ENCODE results near the gene PSMG1.

PSMG1 gene

DNA sequence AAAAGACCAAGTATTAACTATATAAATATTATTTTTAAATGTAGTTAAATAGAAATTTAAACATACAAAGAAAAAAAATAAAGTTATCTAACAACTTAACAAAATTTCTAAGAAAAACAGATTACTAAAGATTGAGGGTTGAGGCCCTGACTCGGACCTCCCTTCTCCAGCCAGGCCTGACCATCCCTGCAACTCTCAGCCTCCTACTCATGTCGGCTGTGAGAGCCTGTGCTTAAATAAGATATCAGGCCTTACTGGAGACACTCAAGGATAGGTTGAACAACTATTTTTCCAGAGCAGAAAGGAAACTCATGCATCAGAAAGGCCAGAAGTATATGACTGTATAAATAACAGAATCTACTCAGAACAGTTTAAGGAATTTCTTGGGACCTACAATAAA lies 33.0 kb upstream of the PSMG1 start:
- peaks cover 71% of the 10 kb centered on the region for H3K36me3 ChIP-seq (ENCODE audit: low read depth)
- no peaks in the 10 kb centered on the region for H3K4me1 ChIP-seq (ENCODE audit: insufficient read depth, poor library complexity, severe bottlenecking)
- ATAC-seq (ENCODE audit: low read depth): no peak
- DNase-seq (ENCODE audit: low spot score): no peak
- H3K9me3 ChIP-seq (ENCODE audit: severe bottlenecking): no peaks in the 10 kb centered on the region
- no peak overlapping the region for H3K27ac ChIP-seq (ENCODE audit: poor library complexity, severe bottlenecking)
- TF ChIP-seq, protein P1, sequence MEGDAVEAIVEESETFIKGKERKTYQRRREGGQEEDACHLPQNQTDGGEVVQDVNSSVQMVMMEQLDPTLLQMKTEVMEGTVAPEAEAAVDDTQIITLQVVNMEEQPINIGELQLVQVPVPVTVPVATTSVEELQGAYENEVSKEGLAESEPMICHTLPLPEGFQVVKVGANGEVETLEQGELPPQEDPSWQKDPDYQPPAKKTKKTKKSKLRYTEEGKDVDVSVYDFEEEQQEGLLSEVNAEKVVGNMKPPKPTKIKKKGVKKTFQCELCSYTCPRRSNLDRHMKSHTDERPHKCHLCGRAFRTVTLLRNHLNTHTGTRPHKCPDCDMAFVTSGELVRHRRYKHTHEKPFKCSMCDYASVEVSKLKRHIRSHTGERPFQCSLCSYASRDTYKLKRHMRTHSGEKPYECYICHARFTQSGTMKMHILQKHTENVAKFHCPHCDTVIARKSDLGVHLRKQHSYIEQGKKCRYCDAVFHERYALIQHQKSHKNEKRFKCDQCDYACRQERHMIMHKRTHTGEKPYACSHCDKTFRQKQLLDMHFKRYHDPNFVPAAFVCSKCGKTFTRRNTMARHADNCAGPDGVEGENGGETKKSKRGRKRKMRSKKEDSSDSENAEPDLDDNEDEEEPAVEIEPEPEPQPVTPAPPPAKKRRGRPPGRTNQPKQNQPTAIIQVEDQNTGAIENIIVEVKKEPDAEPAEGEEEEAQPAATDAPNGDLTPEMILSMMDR (IDR thresholded peaks at IDR 0.05; ENCODE audit: poor library complexity, severe bottlenecking): no peak
- no peaks in the 10 kb centered on the region for H3K27me3 ChIP-seq (ENCODE audit: insufficient read depth, poor library complexity, severe bottlenecking)
- H3K4me3 ChIP-seq (ENCODE audit: severe bottlenecking): no peak overlapping the region

DNA sequence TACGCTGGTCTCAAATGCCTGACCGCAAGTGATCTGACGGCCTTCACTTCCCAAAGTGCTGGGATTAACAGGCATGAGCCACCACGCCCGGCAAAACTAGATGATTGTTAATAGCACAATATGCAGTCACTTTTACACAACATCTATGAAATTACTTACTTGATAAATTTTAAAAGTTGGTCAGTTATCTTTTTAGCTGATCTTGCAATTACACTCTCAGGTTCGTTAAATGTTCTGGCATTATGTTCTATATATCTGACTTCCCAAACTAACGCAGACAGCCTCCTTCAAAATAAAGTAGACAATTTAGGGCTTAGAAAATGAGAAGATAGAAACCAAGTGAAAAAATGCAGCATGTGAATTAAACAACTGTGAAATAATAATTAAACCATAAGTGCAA lies 31.8 kb upstream of the PSMG1 start:
- ATAC-seq (ENCODE audit: low read depth) (no peak), DNase-seq (ENCODE audit: low spot score) (no peak)
- no peaks in the 10 kb centered on the region for H3K27me3 ChIP-seq (ENCODE audit: insufficient read depth, poor library complexity, severe bottlenecking)
- H3K4me1 ChIP-seq (ENCODE audit: insufficient read depth, poor library complexity, severe bottlenecking): no peaks in the 10 kb centered on the region
- H3K36me3 ChIP-seq (ENCODE audit: low read depth): peaks cover 71% of the 10 kb centered on the region
- no peak overlapping the region for H3K4me3 ChIP-seq (ENCODE audit: severe bottlenecking)
- H3K9me3 ChIP-seq (ENCODE audit: severe bottlenecking): no peaks in the 10 kb centered on the region
- H3K27ac ChIP-seq (ENCODE audit: poor library complexity, severe bottlenecking): no peak overlapping the region
- TF ChIP-seq, protein P1 (IDR thresholded peaks at IDR 0.05; ENCODE audit: poor library complexity, severe bottlenecking): no peak

DNA sequence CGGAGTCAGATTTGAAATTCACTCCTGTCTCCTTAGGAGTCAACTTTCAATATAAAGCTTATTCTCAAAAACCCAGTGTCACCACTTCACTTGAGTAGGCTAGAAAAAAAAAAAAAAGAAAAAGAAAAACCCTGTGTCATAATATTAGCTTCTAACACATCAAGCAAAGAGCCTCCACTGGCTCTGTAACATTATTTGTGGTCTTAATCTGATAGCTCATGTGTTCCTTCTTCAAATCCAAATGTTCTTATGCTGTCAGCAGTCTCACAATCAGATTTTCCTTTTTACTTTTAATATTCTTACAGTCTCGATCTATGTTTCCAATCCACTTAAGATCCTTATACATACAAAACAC lies 26.1 kb upstream of the PSMG1 start:
- DNase-seq (ENCODE audit: low spot score) (no peak), ATAC-seq (ENCODE audit: low read depth) (no peak)
- Histone ChIP-seq H3K27me3 (ENCODE audit: insufficient read depth, poor library complexity, severe bottlenecking) (no peaks in the 10 kb centered on the region), H3K4me3 (ENCODE audit: severe bottlenecking) (no peak overlapping the region), H3K27ac (ENCODE audit: poor library complexity, severe bottlenecking) (no peak overlapping the region), H3K4me1 (ENCODE audit: insufficient read depth, poor library complexity, severe bottlenecking) (no peaks in the 10 kb centered on the region), H3K36me3 (ENCODE audit: low read depth) (peaks cover 77% of the 10 kb centered on the region), H3K9me3 (ENCODE audit: severe bottlenecking) (no peaks in the 10 kb centered on the region)
- TF ChIP-seq, protein P1 (IDR thresholded peaks at IDR 0.05; ENCODE audit: poor library complexity, severe bottlenecking): no peak

DNA sequence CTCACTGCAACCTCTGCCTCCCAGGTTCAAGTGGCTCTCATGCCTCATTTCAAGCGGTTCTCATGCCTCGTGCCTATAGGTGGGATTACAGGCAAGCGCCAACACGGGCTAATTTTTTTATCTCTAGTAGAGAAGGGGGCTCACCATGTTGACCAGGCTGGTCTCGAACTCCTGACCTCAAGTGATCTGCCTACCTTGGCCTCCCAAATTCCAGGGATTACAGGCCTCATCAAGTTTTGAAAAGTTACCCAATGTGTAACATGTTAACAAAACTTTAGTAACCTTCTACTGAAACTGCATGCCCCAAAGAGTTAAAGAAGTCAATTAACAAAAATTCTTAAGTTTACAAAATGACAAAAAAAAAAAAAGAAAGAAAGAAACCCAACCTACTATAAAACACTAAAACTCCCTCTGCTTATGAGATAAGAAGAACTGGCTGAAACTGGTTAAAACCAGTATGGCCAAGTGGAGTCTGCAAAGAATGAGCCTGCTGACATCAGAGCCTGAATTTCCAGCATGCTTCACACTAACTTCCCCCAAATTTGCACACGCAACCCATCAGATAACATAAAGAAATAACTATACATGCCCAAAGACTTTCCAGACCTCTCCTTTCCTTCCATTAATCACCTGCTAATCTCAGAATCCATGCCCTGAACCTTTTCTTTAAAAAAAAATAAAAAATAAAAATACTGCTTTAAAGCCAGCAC lies 25.5 kb upstream of the PSMG1 start:
- Histone ChIP-seq H3K9me3 (ENCODE audit: severe bottlenecking) (no peaks in the 10 kb centered on the region), H3K36me3 (ENCODE audit: low read depth) (peaks cover 74% of the 10 kb centered on the region), H3K27ac (ENCODE audit: poor library complexity, severe bottlenecking) (no peak overlapping the region), H3K4me3 (ENCODE audit: severe bottlenecking) (no peak overlapping the region), H3K27me3 (ENCODE audit: insufficient read depth, poor library complexity, severe bottlenecking) (no peaks in the 10 kb centered on the region), H3K4me1 (ENCODE audit: insufficient read depth, poor library complexity, severe bottlenecking) (no peaks in the 10 kb centered on the region)
- DNase-seq (ENCODE audit: low spot score): no peak
- TF ChIP-seq, protein P1 (IDR thresholded peaks at IDR 0.05; ENCODE audit: poor library complexity, severe bottlenecking): no peak
- no peak for ATAC-seq (ENCODE audit: low read depth)

DNA sequence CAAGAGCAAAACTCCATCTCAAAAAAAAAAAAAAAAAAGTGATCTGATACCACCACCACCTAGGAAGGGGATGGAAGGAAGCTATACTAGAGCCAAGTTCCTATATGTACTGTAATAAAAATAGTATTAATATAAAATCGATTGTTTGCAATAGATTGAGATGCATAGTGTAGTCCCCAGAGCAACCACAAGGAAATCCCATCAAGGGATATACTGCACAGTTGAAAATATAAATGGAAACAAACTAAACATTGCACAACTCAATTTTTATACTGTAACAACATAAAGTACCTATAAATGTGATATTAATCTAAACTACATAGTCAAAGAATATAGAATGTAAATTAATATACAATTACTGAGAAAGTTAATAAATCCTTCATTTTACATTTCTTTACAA lies 20.9 kb upstream of the PSMG1 start:
- TF ChIP-seq, protein P1 (IDR thresholded peaks at IDR 0.05; ENCODE audit: poor library complexity, severe bottlenecking): no peak
- DNase-seq (ENCODE audit: low spot score) (no peak), ATAC-seq (ENCODE audit: low read depth) (no peak)
- no peak overlapping the region for H3K4me3 ChIP-seq (ENCODE audit: severe bottlenecking)
- H3K9me3 ChIP-seq (ENCODE audit: severe bottlenecking): no peaks in the 10 kb centered on the region
- peaks cover 85% of the 10 kb centered on the region for H3K36me3 ChIP-seq (ENCODE audit: low read depth)
- no peaks in the 10 kb centered on the region for H3K4me1 ChIP-seq (ENCODE audit: insufficient read depth, poor library complexity, severe bottlenecking)
- no peaks in the 10 kb centered on the region for H3K27me3 ChIP-seq (ENCODE audit: insufficient read depth, poor library complexity, severe bottlenecking)
- no peak overlapping the region for H3K27ac ChIP-seq (ENCODE audit: poor library complexity, severe bottlenecking)
